NCI-H1105 (cell line): ENCODE results near the gene PROSER3.
"Not testable (repeated sequence)": the region's sequence is repeated elsewhere in the genome, so short reads cannot be mapped to it uniquely, and the experiment has no call there.

Experiments used
- DNase-seq: peaks from one replicate; lab custom pipeline; 2025; lab: John Stamatoyannopoulos, UW

PROSER3 gene

DNA sequence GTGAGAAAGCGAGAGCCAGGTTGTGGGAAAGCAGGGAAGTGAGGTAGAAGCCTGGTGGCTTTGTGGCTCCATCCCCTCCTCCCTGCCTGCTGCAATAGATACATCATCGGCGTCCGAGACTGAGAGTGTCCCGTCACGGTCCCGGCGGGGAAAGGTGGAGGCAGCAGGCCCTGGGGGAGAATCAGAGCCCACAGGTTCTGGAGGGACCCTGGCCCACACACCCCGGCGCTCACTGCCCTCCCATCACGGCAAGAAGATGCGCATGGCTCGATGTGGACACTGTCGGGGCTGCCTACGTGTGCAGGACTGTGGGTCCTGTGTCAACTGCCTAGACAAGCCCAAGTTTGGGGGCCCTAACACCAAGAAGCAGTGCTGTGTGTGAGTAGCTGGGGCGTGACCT is 35.1 kb upstream of the PROSER3 start:
- DNase-seq, result no peak

DNA sequence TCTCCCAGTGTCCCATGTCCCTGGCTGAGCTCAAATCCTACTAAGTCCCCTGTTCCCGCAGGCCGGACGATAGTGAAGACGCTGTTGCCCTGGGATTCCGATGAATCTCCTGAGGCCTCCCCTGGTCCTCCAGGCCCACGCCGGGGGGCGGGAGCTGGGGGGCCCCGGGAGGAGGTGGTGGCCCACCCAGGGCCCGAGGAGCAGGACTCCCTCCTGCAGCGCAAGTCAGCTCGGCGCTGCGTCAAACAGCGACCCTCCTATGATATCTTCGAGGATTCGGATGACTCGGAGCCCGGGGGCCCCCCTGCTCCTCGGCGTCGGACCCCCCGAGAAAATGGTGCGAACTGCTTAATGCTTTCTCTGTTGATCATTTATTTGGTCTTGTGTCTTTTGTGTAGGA is 34.3 kb upstream of the PROSER3 start:
- DNase-seq, result no peak

DNA sequence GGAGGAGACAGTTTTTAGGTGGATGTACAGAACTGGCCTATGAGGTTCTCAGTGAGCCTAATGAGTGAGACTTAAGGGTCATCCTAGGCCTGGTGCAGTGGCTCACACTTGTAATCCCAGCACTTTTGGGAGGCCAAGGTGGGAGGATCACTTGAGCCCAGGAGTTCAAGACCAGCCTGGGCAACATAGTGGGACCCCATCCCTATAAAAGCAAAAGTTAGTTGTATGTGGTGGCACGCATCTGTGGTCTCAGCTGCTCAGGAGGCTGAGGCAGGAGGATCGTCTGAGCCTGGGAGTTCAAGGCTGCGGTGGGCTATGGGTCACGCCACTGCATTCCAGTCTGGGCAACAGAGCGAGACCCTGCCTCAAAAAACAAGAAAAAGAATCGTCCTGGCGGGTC is 33.8 kb upstream of the PROSER3 start:
- DNase-seq, result not testable (repeated sequence)

DNA sequence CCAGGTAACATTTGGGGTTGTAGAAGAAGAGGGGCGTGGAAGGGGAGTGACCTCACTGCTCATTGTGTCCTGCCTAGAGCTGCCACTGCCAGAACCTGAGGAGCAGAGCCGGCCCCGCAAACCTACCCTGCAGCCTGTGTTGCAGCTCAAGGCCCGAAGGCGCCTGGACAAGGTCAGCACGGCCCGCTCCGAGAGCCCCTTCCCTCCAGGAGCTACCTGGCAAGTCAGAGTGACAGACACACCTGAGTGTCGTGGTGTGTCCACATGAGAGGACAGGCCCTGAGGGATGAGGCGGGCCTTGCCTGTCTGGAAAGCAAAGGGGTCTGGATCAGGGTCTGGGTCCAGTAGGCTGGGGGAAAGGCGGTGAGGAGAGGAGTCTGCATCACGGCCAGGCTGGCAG is 33.4 kb upstream of the PROSER3 start:
- DNase-seq, result no peak

DNA sequence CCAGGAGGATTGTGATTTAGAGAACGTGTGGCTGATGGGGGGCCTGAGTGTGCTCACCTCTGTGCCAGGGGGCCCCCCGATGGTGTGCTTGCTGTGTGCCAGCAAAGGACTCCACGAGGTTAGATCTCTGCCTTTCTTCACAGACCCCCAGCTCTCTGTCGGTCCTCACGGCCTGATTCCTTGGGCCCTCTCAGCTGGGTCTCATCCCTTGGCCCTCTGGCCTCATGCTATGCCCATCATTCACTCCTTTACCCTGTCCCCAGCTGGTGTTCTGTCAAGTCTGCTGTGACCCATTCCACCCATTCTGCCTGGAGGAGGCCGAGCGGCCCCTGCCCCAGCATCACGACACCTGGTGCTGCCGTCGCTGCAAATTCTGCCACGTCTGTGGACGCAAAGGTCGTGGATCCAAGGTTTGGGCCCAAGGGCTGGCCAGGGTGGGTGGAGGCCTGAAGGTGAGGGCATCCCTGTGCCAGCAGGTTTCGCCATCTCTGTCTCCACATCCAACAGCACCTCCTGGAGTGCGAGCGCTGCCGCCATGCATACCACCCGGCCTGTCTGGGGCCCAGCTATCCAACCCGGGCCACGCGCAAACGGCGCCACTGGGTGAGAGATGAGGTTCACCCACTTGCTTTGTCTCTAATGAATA is 32.6 kb upstream of the PROSER3 start:
- DNase-seq, result no peak

DNA sequence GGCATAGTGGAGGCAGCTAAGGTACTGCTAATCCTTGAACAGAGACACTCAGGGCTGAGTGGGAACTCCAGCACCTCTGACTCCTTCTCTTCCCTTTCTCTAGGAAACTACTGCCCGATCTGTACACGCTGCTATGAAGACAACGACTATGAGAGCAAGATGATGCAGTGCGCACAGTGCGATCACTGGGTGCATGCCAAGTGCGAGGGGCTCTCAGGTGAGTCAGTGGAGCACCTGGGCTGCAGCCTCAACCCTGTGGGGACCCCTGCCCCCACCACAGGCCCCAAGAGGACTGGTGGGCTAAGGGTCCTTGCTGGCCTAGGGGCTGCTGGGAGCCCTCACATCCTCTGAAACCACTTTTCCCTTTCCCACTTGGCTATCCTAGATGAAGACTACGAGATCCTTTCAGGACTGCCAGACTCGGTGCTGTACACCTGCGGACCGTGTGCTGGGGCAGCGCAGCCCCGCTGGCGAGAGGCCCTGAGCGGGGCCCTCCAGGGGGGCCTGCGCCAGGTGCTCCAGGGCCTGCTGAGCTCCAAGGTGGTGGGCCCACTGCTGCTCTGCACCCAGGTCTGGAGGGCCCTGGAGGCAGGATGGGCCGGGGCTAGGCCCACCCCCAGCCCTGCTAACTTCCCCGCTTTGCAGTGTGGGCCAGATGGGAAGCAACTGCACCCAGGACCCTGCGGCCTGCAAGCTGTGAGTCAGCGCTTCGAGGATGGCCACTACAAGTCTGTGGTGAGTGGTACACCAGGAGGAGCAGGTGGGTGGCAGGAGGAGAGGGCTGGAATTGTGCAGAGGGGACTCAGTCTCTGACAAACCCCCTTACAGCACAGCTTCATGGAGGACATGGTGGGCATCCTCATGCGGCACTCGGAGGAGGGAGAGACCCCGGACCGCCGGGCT is 30.7 kb upstream of the PROSER3 start:
- no peak for DNase-seq

DNA sequence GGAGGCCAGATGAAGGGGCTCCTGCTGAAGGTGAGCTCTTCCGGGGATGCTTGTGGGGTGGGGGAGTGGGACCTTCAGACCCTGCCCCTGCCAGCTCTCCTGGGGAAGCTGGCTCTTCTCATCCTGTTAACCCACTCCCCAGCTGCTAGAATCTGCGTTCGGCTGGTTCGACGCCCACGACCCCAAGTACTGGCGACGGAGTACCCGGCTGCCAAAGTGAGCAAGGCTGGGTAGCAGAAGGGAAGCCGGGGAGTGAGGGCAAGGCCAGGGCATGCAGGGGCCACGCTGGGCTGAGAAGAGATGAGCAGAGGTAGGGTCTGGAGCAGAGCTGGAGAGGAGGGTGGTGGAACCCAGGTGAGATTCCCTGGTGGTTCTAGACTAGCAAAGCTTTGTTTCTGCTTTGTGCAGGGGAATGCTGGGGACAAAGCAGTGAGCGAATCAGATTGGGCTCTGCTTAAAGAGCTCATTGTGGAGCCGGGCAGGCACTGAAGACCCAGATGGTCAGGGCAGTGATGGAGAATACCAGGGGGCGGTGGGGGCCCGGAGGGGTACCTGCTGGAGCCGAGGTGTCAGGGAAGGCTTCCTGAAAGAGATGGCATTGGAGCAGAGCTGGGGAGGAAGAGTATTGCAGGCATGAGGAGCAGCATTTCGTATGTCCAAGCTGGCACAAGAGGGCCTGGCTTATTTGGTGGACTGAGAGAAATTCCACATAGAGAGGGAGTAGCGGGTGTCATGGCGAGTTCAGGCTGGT is 29.8 kb upstream of the PROSER3 start:
- DNase-seq, result no peak

DNA sequence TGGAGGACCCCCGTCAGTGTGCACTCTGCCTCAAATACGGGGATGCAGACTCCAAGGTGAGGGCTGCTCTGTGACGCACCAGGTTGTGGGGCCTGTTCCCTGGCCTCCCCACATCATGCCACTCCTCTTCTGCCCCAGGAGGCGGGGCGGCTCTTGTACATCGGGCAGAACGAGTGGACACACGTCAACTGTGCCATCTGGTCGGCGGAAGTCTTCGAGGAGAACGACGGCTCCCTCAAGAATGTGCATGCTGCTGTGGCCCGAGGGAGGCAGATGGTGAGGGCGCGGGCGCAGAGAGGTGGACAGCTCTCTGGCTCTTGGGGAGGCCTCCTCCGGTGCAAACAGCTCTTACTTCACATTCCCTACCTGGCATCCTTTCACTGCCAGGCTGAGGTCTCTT is 29.0 kb upstream of the PROSER3 start:
- DNase-seq, result no peak

DNA sequence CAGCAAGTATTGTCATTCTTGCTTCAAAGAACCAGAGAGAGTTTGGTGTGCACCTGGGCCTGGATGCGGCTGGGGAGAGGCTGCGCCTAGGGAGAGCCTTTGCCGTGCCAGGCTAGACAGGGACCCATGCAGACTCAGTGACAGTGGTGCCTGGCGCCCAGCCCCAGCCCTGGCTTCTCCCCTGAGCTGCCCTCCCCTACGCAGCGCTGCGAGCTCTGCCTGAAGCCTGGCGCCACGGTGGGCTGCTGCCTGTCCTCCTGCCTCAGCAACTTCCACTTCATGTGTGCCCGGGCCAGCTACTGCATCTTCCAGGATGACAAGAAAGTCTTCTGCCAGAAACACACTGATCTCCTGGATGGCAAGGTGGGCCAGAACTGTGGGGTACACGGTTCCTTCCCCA is 28.2 kb upstream of the PROSER3 start:
- DNase-seq, result no peak

DNA sequence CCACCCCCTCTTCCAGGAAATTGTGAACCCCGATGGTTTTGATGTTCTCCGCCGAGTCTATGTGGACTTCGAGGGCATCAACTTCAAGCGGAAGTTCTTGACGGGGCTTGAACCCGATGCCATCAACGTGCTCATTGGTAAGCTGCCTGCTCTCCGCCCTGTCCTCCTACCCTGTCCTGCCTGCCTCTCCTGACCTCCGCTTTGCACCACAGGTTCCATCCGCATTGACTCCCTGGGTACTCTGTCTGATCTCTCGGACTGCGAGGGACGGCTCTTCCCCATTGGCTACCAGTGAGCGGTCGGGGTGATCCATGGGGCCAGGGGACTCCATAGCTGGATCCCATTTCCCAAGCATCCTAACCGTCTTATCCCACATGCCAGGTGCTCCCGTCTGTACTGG is 27.6 kb upstream of the PROSER3 start:
- DNase-seq, result no peak

DNA sequence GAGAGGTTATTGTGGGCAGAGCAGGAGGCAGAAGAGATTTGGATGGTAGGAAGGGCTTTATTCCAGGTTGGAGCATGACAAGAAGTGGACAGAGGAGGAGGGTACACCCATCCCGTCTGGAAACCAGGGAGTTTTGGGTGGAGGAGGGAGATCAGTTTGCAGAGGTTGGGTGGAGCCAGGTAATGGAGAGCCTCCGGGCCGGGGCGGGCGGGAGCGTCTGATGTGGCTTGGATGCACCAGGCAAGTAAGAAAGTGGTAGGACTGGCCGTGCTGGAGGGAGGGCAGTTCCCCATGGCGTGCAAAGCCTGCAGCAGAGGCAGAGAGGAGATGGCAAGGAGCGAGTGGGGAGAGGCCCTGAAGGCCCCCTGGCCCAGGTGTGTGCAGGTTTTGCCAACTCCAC is 26.6 kb upstream of the PROSER3 start:
- DNase-seq, result no peak

DNA sequence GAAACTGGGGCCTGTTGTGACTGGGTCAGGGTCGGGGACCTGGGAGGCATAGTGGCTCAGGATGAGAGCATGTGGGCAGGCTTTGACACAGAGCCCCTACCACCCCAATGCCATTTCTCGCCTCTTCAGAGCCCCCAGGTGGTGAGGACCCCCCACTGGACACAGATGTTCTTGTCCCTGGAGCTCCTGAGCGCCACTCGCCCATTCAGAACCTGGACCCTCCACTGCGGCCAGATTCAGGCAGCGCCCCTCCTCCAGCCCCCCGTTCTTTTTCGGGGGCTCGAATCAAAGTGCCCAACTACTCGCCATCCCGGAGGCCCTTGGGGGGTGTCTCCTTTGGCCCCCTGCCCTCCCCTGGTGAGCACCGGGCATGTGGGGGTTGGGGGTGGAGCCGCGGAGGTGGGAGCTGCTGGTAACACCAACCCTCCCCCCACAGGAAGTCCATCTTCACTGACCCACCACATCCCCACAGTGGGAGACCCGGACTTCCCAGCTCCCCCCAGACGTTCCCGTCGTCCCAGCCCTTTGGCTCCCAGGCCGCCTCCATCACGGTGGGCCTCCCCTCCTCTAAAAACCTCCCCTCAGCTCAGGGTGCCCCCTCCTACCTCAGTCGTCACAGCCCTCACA is 26.1 kb upstream of the PROSER3 start:
- no peak for DNase-seq

DNA sequence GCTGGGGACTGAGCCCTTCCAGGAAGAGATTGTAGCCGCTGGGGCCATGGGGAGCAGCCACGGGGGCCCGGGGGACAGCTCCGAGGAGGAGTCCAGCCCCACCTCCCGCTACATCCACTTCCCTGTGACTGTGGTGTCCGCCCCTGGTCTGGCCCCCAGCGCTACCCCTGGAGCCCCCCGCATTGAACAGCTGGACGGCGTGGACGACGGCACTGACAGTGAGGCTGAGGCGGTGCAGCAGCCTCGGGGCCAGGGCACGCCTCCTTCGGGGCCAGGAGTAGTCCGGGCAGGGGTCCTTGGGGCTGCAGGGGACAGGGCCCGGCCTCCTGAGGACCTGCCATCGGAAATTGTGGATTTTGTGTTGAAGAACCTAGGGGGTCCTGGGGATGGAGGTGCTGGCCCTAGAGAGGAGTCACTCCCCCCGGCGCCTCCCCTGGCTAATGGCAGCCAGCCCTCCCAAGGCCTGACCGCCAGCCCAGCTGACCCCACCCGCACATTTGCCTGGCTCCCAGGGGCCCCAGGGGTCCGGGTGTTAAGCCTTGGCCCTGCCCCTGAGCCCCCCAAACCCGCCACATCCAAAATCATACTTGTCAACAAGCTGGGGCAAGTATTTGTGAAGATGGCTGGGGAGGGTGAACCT is 25.3 kb upstream of the PROSER3 start:
- DNase-seq, result no peak

DNA sequence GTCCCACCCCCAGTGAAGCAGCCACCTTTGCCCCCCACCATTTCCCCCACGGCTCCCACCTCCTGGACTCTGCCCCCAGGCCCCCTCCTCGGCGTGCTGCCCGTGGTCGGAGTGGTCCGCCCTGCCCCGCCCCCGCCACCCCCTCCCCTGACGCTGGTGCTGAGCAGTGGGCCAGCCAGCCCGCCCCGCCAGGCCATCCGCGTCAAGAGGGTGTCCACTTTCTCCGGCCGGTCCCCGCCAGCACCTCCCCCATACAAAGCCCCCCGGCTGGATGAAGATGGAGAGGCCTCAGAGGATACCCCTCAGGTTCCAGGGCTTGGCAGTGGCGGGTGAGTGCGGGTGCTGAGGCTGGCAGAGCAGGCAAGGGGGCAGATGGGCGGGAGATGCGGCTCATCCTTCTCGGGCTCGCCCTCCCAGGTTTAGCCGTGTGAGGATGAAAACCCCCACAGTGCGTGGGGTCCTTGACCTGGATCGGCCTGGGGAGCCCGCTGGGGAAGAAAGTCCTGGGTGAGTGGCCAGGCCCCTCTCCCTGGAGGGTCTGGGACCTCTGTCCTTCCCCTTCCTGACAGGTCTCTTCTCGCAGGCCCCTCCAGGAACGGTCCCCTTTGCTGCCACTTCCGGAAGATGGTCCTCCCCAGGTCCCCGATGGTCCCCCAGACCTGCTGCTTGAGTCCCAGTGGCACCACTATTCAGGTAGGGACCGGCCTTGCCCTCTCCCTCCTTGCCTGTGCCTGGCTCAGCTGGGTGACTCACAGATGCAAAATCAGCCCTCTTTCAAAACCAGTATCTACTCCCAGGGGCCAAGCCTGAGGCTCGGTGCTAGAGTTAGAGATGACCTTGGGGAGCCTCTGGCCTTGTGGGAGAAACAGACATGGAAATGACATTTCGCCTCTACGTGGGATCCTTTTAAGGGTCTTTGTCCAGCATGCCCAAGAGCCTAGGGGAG is 24.5 kb upstream of the PROSER3 start:
- no peak for DNase-seq

DNA sequence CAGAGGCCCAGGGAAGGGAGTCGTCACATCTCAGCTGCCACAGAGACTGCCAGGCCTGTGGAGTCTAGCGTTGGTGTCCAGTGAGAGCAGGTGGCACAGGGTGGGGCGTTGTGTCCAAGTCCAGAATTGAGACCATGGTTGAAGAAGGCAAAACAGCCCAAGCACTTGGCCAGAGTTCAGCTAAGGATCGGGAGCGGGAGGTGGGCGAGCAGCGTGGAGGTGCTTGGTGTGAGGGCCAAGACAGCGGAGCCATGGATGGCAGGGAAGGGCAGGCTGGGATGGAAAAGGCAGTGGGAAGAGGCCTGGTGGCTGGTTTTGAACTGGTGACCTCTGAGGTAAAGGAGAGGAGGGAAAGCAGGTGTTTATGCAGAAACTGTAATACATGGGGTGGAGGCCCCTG is 23.7 kb upstream of the PROSER3 start:
- no peak for DNase-seq

DNA sequence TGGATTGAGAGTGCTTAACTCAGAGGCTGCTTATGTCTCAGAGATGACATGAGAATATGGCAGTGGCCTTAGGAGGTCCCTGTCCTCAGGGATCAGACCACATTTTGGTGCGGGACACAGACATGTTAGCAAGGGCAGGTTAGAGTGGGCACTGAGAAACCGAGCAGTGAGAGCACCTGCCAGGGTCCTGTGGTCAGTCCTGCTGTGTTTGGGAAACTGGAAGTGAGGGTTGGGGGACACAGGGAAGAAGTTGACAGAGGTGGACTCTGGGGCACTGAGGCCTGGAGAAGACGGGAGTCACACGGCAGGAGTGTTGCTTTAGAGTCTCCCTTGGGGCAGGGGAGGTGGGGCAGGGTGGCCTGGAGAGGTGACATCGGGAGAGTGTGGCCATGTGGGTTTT is 23.1 kb upstream of the PROSER3 start:
- no peak for DNase-seq

DNA sequence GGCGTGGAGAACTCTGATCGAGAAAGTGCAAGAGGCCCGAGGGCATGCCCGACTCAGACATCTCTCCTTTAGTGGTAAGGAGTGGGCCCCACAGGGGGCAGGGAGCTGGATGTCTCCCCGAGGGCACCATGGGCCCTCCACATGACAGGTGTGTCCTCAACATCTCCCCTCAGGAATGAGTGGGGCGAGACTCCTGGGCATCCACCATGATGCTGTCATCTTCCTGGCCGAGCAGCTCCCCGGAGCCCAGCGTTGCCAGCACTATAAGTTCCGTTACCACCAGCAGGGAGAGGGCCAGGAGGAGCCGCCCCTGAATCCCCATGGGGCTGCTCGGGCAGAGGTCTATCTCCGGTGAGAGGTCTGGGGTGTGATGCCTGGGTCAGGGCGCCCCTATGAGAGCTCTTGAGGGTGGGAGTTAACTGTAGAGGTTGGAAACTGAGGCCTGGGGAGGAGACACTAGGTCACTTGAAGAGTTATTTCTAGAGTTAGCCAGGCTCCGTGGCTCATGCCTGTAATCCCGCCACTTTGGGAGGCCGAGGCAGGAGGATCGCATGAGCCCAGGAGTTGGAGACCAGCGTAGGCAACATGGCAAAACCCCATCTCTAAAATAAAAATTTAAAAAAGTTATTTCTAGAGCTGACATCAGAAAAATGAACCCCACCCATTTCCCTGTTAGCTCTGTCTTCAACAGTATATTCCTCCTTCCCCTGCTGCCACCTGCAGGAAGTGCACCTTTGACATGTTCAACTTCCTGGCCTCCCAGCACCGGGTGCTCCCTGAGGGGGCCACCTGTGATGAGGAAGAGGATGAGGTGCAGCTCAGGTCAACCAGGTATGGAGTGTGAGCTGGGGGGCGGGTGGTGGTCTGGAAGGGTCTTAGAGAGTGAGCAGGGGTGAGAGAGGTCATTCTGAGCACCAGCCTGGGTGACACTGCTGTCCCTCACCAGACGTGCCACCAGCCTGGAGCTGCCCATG is 20.8 kb upstream of the PROSER3 start:
- DNase-seq, result no peak

DNA sequence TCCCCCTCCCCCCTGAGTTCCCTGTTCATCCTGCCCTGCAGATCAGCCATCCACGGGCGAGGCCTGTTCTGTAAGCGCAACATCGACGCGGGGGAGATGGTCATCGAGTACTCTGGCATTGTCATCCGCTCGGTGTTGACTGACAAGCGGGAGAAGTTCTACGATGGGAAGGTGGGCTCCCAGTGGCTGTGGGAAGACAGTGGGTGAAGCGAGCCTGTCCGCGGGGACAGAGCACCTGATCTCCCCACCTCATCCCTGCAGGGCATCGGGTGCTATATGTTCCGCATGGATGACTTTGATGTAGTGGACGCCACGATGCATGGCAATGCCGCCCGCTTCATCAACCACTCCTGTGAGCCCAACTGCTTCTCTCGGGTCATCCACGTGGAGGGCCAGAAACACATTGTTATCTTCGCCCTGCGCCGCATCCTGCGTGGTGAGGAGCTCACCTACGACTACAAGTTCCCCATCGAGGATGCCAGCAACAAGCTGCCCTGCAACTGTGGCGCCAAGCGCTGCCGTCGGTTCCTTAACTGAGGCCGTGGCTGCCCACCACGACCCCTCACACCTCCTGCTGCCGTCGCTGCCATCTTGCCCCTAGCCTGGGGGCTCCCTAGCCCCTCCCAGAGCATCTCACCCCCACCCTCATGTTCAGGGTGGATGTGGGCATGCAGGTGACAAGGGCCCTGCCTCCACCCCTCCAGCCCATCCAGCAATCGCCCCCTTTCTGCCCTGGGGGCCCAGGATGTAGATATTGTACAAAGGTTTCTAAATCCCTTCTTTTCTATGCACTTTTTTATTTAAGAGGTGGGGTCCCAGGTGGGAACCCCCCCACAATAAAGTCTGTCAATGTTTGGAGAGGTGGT is 19.7 kb upstream of the PROSER3 start:
- DNase-seq, result no peak

DNA sequence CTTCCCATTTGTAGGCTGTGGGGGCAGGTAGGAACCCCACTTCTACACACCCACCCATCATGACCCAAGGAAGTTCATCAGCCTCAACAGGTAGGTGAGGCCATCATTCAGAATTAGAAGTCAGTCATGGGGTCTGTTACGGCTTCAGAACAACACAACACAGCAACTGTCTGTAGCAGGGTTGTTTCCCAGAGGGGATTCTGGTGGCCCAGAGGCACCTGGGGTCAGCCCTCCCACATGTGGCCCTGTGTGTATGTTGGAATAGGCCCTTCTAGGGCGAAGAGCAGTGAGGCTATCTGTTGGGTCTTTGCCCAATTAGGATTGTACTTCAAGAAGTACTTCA is 19.1 kb upstream of the PROSER3 start:
- DNase-seq, result no peak
